ENCODE measurements around the gene KCNJ10.

The KCNJ10 gene

DNA sequence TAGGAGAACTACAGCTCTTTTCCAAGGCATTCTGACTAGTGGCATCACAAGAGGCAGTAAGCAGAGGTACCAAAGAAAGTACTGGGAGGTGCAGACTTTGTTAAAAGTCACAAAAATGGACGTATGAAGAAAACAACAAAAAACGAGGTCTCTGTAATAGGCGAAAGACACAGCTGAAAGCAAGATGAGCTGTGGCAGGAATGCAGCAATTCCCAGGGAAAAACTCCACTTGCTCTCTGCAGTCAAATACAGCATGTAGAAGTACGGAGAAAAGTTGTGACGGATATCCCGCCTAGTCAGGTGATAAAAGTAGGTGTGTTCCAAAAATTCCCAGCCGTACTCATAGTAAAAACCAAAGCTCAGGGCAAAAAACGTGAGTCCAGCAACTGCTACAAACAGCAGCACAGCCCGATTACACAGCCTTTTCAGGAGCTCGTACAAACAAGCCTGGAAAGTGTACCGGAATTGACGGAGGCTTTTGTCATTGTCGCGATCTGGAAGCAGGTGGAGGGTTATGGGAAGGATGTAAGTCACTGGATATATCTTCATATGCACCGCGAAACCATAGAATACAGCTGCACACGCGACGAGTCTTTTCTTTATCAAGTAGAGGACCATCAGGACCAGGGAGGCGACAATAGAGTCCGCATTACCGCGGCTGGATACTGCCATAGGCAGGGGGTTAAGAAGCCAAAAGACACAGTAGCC lies 39.1 kb downstream of the KCNJ10 start:
- ChIA-PET POLR2A (interaction anchor here (1.8 to 3.6 kb wide), 2 partner anchors 8 to 106 kb away, joined by 6 to 22 read pairs; partner anchors contain the start of gene TAGLN2), CTCF (interaction anchor here (0.6 to 4.7 kb wide), 10 partner anchors 10 to 851 kb away, joined by 3 to 49 read pairs (median 4); no protein-coding TSS in a partner anchor)
- peaks cover 0 to 3% of the 10 kb centered on the region in 2 experiments; a peak in 1 of 3 replicates for H3K36me3 ChIP-seq (ENCODE audit: control insufficient read depth in 2 of 2, insufficient read depth in 1 of 2, low read length in 2 of 2)
- H3K27ac ChIP-seq (ENCODE audit: extremely low read depth, low read depth, low read length): peak overlapping the region; percentile 72; the same call in 1 of the 2 replicates
- peaks cover 17% of the 10 kb centered on the region; the same call in 1 of the 2 replicates for H3K4me1 ChIP-seq (ENCODE audit: control insufficient read depth, insufficient read depth, low read length)
- peak; percentile 80 for TF ChIP-seq ZNF76 (tag by site-specific recombination; IDR thresholded peaks at IDR 0.05; ENCODE audit: borderline replicate concordance, low read depth)
- TF ChIP-seq SP3 (tag by site-specific recombination; IDR thresholded peaks at IDR 0.05): peak; percentile 30; the same call in 1 of the 2 replicates
- peak; percentile 83 for TF ChIP-seq ZNF10 (tag by site-specific recombination; IDR thresholded peaks at IDR 0.05)
- peak; percentile 61; the same call in 1 of the 2 replicates for TF ChIP-seq ZBTB11 (tag by site-specific recombination; conservative IDR thresholded peaks at IDR 0.05; ENCODE audit: low read depth)
- no peak for TF ChIP-seq ZNF266 (tag by site-specific recombination; IDR thresholded peaks at IDR 0.05; ENCODE audit: low read depth)
- TF ChIP-seq ZNF600 (tag by site-specific recombination; IDR thresholded peaks at IDR 0.05): peak; percentile 75
- peak; percentile 63 for TF ChIP-seq PRDM1 (tag by site-specific recombination; IDR thresholded peaks at IDR 0.05)
- no peak for TF ChIP-seq ZNF248 (tag by site-specific recombination; IDR thresholded peaks at IDR 0.05)
- no peak for TF ChIP-seq ZNF776 (tag by site-specific recombination; IDR thresholded peaks at IDR 0.05; ENCODE audit: borderline replicate concordance)
- TF ChIP-seq KLF10 (tag by site-specific recombination; IDR thresholded peaks at IDR 0.05): peak; percentile 25; the same call in 1 of the 2 replicates
- peak; percentile 35 for TF ChIP-seq ZNF629 (tag by site-specific recombination; IDR thresholded peaks at IDR 0.05)
- TF ChIP-seq SP2 (tag by site-specific recombination; IDR thresholded peaks at IDR 0.05): peak; percentile 61
- no peak for TF ChIP-seq ZNF146 (tag by site-specific recombination; IDR thresholded peaks at IDR 0.05)
- TF ChIP-seq KLF8 (tag by site-specific recombination; IDR thresholded peaks at IDR 0.05): 0 out of 2 replicates have a peak, but pooled peaks have one; percentile 17
- no peaks in the 10 kb centered on the region for H3K9me3 ChIP-seq (ENCODE audit: control insufficient read depth, insufficient read depth, low read depth, low read length)
- H3K4me3 ChIP-seq (ENCODE audit: low read depth, low read length): peak overlapping the region; percentile 82

DNA sequence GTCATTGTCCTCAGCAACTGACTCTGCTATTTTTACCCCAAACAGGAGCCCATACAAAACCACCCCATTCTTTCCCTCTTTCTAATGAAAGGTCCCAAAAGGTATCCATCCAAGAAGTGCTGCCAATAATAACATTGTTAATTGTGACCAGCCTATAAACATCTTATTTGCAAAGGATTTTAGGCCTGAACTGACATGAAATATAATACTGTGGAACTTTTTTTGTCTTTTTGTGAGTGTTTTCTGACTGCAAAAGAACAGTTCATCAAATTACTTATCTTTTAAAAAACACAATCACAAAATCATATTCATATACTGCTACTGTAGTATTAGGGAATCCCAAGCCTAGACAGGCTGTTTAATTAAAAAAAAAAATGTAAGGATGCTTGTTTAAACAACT lies 41.5 kb downstream of the KCNJ10 start:
- TF ChIP-seq ZNF292 (tag by site-specific recombination; IDR thresholded peaks at IDR 0.05; ENCODE audit: borderline replicate concordance, low read depth) (no peak), ZNF16 (tag by site-specific recombination; IDR thresholded peaks at IDR 0.05; ENCODE audit: low read depth) (no peak), SP3 (tag by site-specific recombination; IDR thresholded peaks at IDR 0.05) (no peak), ZNF146 (tag by site-specific recombination; IDR thresholded peaks at IDR 0.05) (no peak), ZNF175 (tag by site-specific recombination; IDR thresholded peaks at IDR 0.05) (no peak), ZFP41 (tag by site-specific recombination; IDR thresholded peaks at IDR 0.05; ENCODE audit: borderline replicate concordance) (no peak), ZNF335 (tag by site-specific recombination; conservative IDR thresholded peaks at IDR 0.05) (peak; percentile 59), FEZF1 (tag by site-specific recombination; IDR thresholded peaks at IDR 0.05) (peak; percentile 85), ZNF391 (tag by site-specific recombination; IDR thresholded peaks at IDR 0.05; ENCODE audit: borderline replicate concordance, low read depth) (no peak)
- TF ChIP-seq, protein P1, sequence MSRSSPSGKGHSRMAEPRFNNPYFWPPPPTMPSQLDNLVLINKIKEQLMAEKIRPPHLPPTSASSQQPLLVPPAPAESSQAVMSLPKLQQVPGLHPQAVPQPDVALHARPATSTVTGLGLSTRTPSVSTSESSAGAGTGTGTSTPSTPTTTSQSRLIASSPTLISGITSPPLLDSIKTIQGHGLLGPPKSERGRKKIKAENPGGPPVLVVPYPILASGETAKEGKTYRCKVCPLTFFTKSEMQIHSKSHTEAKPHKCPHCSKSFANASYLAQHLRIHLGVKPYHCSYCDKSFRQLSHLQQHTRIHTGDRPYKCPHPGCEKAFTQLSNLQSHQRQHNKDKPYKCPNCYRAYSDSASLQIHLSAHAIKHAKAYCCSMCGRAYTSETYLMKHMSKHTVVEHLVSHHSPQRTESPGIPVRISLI (tag by site-specific recombination; IDR thresholded peaks at IDR 0.05): no peak
- TF ChIP-seq, protein P2, sequence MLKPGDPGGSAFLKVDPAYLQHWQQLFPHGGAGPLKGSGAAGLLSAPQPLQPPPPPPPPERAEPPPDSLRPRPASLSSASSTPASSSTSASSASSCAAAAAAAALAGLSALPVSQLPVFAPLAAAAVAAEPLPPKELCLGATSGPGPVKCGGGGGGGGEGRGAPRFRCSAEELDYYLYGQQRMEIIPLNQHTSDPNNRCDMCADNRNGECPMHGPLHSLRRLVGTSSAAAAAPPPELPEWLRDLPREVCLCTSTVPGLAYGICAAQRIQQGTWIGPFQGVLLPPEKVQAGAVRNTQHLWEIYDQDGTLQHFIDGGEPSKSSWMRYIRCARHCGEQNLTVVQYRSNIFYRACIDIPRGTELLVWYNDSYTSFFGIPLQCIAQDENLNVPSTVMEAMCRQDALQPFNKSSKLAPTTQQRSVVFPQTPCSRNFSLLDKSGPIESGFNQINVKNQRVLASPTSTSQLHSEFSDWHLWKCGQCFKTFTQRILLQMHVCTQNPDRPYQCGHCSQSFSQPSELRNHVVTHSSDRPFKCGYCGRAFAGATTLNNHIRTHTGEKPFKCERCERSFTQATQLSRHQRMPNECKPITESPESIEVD (tag by site-specific recombination; IDR thresholded peaks at IDR 0.05): peak; percentile 7; the same call in 1 of the 2 replicates
- ChIA-PET CTCF (interaction anchor here (0.7 to 1.1 kb wide), 2 partner anchors 51 to 194 kb away, joined by 3 read pairs; no protein-coding TSS in a partner anchor), POLR2A (no interaction called here)
- Histone ChIP-seq H3K4me3 (ENCODE audit: low read depth, low read length) (no peak overlapping the region), H3K4me1 (ENCODE audit: control insufficient read depth, insufficient read depth, low read length) (peaks cover 28% of the 10 kb centered on the region; the same call in 1 of the 2 replicates), H3K36me3 (ENCODE audit: control insufficient read depth in 2 of 2, insufficient read depth in 1 of 2, low read length in 2 of 2) (peaks cover 0 to 3% of the 10 kb centered on the region in 2 experiments; a peak in 1 of 3 replicates), H3K27ac (ENCODE audit: extremely low read depth, low read depth, low read length) (no peak overlapping the region), H3K9me3 (ENCODE audit: control insufficient read depth, insufficient read depth, low read depth, low read length) (no peaks in the 10 kb centered on the region)
